ENCODE data around the gene BRD1.

The BRD1 gene

GRCh38 chr22:49827853-49828598, at the start of gene BRD1:
TSS of gene BRD1 (minus strand) at chr22:49827873. CDS start at chr22:49824317, 3,556 bp downstream.
- no peak for DNase-seq

- no peak for DNase-seq
Measured at GRCh38 chr22:49873228-49873940, 45.7 kb upstream of the BRD1 start.

GRCh38 chr22:49872347-49872746, 44.7 kb upstream of the BRD1 start:
- no peak for DNase-seq

- DNase-seq: no peak
Measured at GRCh38 chr22:49871482-49871881, 43.8 kb upstream of the BRD1 start.

GRCh38 chr22:49869845-49870712, 42.4 kb upstream of the BRD1 start:
- no peak for DNase-seq

GRCh38 chr22:49869086-49869830, 41.6 kb upstream of the BRD1 start:
- no peak for DNase-seq

GRCh38 chr22:49867303-49868265, 39.9 kb upstream of the BRD1 start:
- no peak for DNase-seq

- no peak for DNase-seq
Measured at GRCh38 chr22:49866646-49867045, 39.0 kb upstream of the BRD1 start.

GRCh38 chr22:49866134-49866533, 38.5 kb upstream of the BRD1 start:
- no peak for DNase-seq

GRCh38 chr22:49865156-49865555, 37.5 kb upstream of the BRD1 start:
- no peak for DNase-seq

GRCh38 chr22:49863931-49864330, 36.3 kb upstream of the BRD1 start:
- no peak for DNase-seq

- DNase-seq: no peak
Measured at GRCh38 chr22:49862496-49862776, 34.8 kb upstream of the BRD1 start.

GRCh38 chr22:49861642-49862495, 34.2 kb upstream of the BRD1 start:
- DNase-seq: no peak

- no peak for DNase-seq
Measured at GRCh38 chr22:49858827-49859226, 31.2 kb upstream of the BRD1 start.

GRCh38 chr22:49856766-49857618, 29.3 kb upstream of the BRD1 start:
- no peak for DNase-seq

GRCh38 chr22:49856343-49856742, 28.7 kb upstream of the BRD1 start:
- DNase-seq: no peak

GRCh38 chr22:49855251-49855911, 27.7 kb upstream of the BRD1 start:
- no peak for DNase-seq

- DNase-seq: no peak
Measured at GRCh38 chr22:49853981-49854831, 26.5 kb upstream of the BRD1 start.

All from NCI-H187 treated with DMSO at 0.1 percent for 48 hours (cell line).